Measurements from ENCODE around the gene HECW1.
"Not testable (repeated sequence)": the region's sequence is repeated elsewhere in the genome, so short reads cannot be mapped to it uniquely, and the experiment has no call there.

Gene HECW1

DNA sequence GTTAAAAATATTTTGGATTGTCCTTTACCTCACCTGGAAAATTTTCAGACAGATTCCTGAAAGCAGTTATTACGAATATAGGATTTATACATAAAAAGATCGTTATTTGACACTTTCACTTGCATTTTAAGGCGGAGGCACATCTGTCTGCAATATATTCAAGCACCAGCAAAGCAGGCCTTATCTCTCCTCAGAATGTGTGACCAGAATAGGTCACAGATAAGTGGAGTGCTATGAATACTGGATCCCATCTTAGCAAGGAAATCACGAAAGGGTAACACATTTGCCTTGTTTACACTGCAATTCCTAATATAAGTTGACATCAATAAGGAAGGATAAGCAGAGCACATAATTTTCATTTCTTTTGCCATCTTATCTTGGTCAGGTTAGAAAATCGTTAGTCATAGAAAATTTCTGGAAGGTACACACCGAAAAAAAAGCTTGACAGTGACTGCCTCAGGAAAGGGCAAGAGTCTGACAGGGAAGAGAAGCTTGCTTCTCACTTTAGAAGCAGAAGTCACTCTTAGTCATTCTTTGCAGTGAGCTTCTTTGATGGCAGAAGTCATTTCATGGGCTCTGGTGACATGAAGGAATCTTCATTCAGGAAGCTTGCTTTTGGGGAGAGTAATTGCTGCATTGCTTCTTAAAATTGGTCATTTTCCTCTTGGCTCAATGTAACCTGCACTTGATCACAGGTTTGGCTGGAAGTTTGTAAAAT is 372.4 kb downstream of the HECW1 start (continued):
- TF ChIP-seq GLIS2 (tag by site-specific recombination; IDR thresholded peaks at IDR 0.05), result no peak
- no peak for TF ChIP-seq ZNF692 (tag by site-specific recombination; IDR thresholded peaks at IDR 0.05)
- TF ChIP-seq ZNF654 (tag by site-specific recombination; IDR thresholded peaks at IDR 0.05; ENCODE audit: low read depth), result no peak
- TF ChIP-seq, protein P1, sequence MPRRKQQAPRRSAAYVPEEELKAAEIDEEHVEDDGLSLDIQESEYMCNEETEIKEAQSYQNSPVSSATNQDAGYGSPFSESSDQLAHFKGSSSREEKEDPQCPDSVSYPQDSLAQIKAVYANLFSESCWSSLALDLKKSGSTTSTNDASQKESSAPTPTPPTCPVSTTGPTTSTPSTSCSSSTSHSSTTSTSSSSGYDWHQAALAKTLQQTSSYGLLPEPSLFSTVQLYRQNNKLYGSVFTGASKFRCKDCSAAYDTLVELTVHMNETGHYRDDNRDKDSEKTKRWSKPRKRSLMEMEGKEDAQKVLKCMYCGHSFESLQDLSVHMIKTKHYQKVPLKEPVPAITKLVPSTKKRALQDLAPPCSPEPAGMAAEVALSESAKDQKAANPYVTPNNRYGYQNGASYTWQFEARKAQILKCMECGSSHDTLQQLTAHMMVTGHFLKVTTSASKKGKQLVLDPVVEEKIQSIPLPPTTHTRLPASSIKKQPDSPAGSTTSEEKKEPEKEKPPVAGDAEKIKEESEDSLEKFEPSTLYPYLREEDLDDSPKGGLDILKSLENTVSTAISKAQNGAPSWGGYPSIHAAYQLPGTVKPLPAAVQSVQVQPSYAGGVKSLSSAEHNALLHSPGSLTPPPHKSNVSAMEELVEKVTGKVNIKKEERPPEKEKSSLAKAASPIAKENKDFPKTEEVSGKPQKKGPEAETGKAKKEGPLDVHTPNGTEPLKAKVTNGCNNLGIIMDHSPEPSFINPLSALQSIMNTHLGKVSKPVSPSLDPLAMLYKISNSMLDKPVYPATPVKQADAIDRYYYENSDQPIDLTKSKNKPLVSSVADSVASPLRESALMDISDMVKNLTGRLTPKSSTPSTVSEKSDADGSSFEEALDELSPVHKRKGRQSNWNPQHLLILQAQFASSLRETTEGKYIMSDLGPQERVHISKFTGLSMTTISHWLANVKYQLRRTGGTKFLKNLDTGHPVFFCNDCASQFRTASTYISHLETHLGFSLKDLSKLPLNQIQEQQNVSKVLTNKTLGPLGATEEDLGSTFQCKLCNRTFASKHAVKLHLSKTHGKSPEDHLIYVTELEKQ (tag by site-specific recombination; IDR thresholded peaks at IDR 0.05; ENCODE audit: borderline replicate concordance), result no peak
- no peak for TF ChIP-seq ZNF701 (tag by site-specific recombination; IDR thresholded peaks at IDR 0.05)
- no peak for TF ChIP-seq ELK4 (IDR thresholded peaks at IDR 0.05; ENCODE audit: borderline replicate concordance, low read depth, low read length)
- TF ChIP-seq, protein P2, sequence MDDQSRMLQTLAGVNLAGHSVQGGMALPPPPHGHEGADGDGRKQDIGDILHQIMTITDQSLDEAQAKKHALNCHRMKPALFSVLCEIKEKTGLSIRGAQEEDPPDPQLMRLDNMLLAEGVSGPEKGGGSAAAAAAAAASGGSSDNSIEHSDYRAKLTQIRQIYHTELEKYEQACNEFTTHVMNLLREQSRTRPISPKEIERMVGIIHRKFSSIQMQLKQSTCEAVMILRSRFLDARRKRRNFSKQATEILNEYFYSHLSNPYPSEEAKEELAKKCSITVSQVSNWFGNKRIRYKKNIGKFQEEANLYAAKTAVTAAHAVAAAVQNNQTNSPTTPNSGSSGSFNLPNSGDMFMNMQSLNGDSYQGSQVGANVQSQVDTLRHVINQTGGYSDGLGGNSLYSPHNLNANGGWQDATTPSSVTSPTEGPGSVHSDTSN (CRISPR knock-in tag; IDR thresholded peaks at IDR 0.05), result no peak
- TF ChIP-seq ZNF433 (tag by site-specific recombination; IDR thresholded peaks at IDR 0.05; ENCODE audit: low read depth), result no peak
- TF ChIP-seq ZNF426 (tag by site-specific recombination; IDR thresholded peaks at IDR 0.05), result no peak

GRCh38 chr7:43485580-43485979 is 373.1 kb downstream of the HECW1 start:
- ChIA-PET POLR2A (interaction anchor here (0.7 kb wide), 1 partner anchor 97 kb away, joined by 4 read pairs; the partner anchor contains the start of gene STK17A), CTCF (interaction anchor here (0.7 kb wide), 1 partner anchor 46 kb away, joined by 3 read pairs; no protein-coding TSS in a partner anchor)

DNA sequence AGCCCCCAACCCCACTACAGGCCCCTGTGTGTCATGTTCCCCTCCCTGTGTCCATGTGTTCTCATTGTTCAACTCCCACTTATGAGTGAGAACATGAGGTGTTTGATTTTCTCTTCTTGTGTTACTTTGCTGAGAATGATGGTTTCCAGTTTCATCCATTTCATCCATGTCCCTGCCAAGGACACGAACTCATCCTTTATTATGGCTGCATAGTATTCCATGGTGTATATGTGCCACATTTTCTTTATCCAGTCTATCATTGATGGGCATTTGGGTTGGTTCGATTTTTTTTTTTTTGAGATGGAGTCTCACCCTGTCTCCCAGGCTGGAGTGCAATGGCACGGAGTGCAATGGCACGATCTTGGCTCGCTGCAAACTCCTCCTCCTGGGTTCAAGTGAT is 373.6 kb downstream of the HECW1 start:
- H3K36me3 ChIP-seq (ENCODE audit: control insufficient read depth in 2 of 2, insufficient read depth in 1 of 2, low read length in 2 of 2); H3K9me3 ChIP-seq (ENCODE audit: control insufficient read depth, insufficient read depth, low read depth, low read length); H3K4me1 ChIP-seq (ENCODE audit: control insufficient read depth, insufficient read depth, low read length); H3K4me3 ChIP-seq (ENCODE audit: low read depth, low read length); POLR2A ChIA-PET; H3K27ac ChIP-seq (ENCODE audit: extremely low read depth, low read depth, low read length); CTCF ChIA-PET: not testable (repeated sequence)
- peak; percentile 81 for TF ChIP-seq ZNF146 (tag by site-specific recombination; IDR thresholded peaks at IDR 0.05)

More at GRCh38 chr7:43485580-43485979, 373.1 kb downstream of the HECW1 start:
- H3K27ac ChIP-seq (ENCODE audit: extremely low read depth, low read depth, low read length), result no peak overlapping the region
- H3K4me1 ChIP-seq (ENCODE audit: control insufficient read depth, insufficient read depth, low read length), result no peaks in the 10 kb centered on the region
- no peak for TF ChIP-seq ZBTB20 (tag by site-specific recombination; IDR thresholded peaks at IDR 0.05)
- TF ChIP-seq ZFP3 (tag by site-specific recombination; IDR thresholded peaks at IDR 0.05; ENCODE audit: low read depth), result no peak
- no peak for TF ChIP-seq ZNF558 (tag by site-specific recombination; IDR thresholded peaks at IDR 0.05)
- TF ChIP-seq ZNF837 (tag by site-specific recombination; IDR thresholded peaks at IDR 0.05), result no peak
- no peak for TF ChIP-seq ZBTB7A (tag by site-specific recombination; IDR thresholded peaks at IDR 0.05; ENCODE audit: low read depth)
- TF ChIP-seq GFI1B (tag by site-specific recombination; IDR thresholded peaks at IDR 0.05), result no peak
- no peak for TF ChIP-seq ZNF19 (tag by site-specific recombination; IDR thresholded peaks at IDR 0.05; ENCODE audit: low read depth)
- TF ChIP-seq ZNF140 (tag by site-specific recombination; IDR thresholded peaks at IDR 0.05), result no peak
- no peak for TF ChIP-seq KLF9 (tag by site-specific recombination; IDR thresholded peaks at IDR 0.05; ENCODE audit: low read depth)
- TF ChIP-seq ZNF157 (tag by site-specific recombination; IDR thresholded peaks at IDR 0.05), result no peak
- no peaks in the 10 kb centered on the region for H3K36me3 ChIP-seq (ENCODE audit: control insufficient read depth in 2 of 2, insufficient read depth in 1 of 2, low read length in 2 of 2)
- H3K9me3 ChIP-seq (ENCODE audit: control insufficient read depth, insufficient read depth, low read depth, low read length), result no peaks in the 10 kb centered on the region
- no peak overlapping the region for H3K4me3 ChIP-seq (ENCODE audit: low read depth, low read length)
